DMS53 treated with DMSO at 0.1 percent for 48 hours (cell line): Measurements from ENCODE around the gene CELSR2.

ENCODE experiments used
- DNase-seq: peaks from one replicate; lab custom pipeline; 2025; ENCODE audit not compliant: unreplicated experiment; lab: John Stamatoyannopoulos, UW

The CELSR2 gene

DNA sequence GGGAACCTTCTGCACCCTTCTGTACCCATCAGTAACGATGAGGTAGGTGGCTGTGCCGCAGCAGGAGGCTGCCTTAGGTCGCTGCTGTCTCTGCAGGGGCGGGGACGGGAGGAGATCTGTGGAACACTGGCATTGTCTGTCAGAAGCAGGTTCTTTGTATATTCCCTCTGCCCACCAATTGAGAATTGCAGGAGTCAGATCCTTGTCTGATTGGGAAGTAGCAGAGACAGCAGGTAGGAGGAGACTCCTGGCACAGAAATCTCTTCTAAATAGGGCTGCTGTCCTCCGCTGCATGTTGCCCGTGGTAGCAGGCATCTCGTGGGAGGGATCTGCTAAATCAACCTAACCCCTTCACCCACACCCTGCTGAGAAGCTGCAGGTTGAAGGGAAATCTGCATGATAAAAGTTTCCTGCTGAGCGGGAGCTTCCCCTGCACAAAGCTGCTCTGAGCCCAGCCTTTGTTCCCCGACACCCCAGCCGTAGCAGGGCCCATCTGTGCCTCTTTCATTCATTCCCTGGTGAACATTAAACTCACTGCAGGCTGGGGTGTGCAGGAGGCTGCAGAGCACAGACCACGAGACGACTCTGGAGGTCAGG, 19.7 kb upstream of the CELSR2 start:
- DNase-seq = no peak

DNA sequence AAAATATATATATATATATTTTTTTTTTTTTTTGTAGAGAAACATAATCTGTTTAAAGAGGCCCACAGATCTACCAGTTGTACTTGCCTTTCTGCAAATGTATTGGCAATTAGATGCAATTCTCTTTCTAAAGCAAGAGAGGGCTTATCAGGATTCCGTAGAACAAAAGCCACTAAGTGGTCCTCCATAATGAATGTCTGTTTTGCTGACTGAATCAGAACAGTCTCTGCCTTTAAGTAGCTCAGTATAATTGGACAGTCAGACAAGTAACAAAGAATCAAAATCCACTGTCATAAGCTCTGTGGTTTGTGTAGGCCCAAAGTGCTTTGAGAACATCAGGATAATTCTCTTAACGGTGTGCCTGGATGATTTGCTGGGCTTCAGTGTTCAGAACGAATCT, 18.3 kb upstream of the CELSR2 start:
- DNase-seq = no peak

DNA sequence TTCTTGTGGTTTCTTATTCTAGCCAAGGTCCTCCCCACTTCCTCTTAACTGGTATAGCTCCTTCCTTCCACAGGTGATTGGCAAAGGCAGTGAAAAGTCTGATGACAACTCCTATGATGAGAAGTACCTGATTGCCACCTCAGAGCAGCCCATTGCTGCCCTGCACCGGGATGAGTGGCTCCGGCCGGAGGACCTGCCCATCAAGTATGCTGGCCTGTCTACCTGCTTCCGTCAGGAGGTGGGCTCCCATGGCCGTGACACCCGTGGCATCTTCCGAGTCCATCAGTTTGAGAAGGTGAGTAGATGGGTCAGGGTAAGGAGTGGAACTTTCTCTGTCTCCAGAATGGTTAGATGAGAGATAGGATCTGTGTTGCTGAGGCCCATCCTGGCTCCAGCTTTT, 14.2 kb upstream of the CELSR2 start:
- no peak for DNase-seq

DNA sequence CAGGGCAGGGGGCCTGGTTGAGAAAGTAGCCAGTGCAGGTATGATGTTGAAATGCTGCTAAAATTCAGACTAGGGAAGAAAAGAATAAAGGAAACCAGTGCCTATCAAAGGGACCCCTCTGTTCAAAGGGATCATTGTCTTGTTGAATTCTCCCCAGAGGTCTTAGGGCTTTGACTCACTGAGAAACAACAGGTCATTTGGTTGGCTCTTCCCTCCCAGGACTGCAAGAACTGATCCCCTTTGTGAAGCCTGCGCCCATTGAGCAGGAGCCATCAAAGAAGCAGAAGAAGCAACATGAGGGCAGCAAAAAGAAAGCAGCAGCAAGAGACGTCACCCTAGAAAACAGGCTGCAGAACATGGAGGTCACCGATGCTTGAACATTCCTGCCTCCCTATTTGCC, 11.8 kb upstream of the CELSR2 start:
- DNase-seq = no peak

DNA sequence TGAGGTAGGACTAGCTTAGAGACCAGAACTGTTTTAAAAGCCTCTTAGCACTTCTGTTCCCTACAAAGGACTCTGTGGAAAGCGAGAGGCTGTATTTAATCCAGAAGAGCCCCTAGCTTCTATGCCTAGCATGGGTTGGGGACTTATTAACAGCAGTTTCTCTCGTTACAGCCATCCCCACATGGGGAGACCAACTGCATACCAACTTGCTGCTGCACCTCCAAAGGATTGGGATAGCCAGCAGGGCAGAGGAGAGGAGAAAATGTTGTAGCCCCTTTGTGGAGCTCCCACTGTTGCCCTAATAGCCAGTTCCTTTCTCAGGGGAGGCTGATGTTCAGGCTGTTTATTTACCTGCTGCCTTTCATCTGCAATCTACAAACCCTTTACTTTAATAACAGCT, 11.0 kb upstream of the CELSR2 start:
- DNase-seq = no peak

DNA sequence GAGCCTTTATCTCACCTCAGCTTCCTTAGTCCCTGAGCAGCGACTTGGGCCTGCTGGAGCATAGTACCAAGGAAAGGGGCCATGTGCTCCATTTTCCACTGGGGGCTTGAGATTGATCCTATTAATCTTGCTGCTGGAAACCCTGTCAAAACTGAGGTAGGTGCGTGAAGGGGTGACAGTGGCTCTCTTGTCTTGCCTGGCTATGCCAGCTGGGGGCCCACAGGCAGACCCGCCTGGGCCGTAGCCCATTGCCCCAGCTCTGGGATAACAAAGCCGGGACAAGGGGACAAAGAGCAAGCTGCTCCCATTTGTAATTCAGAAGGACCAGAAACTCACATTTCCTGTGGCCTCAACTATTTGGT, 10.3 kb upstream of the CELSR2 start:
- DNase-seq = no peak

DNA sequence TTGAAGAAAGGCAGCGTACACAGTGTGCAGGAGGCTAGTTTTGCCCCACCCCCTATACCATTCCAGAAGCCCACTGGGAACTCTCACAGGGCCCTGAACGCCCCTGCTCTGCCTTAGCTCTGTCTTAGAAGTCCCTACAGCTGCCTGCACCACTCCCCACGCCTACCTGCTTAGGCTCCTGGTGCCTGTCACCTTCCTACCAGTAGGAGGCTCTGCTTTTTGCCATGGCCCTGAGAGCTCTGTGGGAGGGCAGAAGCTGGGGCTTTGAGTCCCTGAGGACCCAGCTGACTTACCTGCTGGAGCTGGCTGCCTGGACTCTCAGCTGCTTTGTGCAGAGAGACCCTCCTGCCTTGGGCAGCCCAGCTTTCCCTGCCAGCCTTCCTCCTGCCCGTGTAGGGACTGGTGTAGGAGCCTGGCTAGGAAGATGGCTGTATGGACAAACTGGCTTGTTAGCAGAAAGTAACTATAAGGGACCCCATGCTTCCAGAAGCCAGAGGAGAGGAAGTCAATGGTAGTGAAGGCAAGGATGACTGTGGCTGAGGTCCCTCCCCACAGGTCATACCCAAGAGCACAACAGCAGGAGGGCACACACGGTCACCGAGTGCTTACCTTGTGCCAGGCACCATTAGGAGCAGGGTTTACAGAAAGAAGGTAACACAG, 9.8 kb upstream of the CELSR2 start:
- DNase-seq = peak; percentile 32

DNA sequence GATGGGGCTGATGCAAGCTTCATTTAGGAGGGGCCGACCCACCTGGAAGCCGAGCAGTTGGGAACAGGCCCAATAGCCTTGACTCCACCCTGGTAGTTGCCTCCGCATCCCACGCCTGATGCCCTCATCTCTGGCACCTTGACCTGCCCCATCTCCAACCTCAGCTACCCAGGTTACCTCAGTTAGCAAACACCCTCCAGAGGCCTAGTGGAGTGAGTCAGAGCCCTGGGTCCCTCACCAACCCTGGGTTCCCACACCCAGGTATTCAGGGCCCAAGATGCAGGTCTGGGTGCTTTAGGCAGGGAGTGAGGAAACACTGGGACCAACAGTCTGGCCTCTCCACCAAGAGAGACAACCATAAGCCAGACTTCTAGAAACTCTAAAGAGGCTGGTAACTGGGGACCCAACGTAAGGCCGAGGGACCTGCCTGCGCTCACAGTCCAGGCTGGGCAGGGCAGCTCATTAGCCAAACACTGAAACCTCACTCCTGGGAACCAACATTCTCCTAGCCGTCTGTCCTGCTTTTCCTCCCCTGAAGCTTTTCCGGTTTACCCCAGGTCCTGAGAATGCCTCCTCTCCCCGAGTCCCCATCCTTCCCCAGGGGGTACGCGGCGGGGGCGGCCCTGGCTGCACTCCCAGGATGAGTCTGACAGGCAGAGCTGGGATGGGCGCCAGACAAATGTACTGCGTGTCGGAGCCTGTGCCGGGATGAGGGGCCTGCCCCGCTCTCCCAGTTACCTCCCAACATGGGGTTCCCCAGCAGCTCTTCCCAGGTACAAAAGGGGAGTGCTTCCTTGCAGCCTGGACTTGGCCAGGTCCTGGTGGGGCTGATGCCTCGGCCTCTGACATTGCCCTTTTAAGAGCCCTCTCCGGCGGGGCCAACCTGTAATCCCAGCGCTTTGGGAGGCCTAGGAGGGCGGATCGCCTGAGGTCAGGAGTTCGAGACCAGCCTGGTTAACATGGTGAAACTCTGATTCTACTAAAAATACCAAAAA, 8.9 kb upstream of the CELSR2 start:
- peak; percentile 16 for DNase-seq

DNA sequence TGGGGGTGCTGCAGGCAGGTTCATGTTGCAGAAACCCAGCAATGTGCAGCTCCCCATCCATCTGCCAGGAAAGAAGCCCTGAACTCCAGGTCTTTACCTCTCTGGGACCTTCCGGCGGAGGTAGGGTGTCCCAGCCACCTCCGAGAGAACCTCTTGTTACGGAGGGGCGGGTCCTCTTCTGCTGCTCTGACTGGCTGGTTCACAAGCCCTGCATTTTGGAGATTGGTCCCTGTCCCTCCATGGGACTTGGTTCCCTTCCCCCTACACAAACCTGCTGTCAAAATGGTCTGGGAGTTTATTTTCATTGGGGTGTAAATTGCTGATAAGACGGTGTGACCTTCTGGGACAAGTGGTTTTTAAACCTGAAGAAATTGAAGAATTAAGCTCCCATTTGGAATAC, 8.0 kb upstream of the CELSR2 start:
- no peak for DNase-seq

DNA sequence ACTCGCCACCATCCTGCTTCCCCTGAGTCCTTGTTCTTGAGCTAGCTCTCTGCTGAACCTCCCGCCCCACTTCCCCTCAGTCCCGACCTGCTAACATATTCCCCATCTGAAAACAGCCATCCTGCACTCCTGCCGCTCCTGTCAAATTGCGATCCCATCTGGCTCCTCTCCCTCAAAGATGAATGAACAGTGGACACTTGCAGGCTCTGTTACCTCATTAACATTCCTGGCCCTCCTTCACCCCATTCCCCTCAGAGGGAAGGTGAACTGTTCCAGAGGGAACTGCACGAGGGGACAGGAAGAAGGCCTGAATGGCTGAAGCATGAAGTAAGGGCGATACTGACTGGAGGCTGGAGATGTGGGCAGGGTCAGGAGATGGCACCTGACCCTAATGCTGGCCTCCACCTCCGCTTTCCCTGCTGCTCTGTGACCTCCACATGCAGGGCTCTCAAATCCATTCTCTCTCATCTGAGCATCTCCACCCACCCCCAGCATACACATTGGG, 7.4 kb upstream of the CELSR2 start:
- DNase-seq = no peak

DNA sequence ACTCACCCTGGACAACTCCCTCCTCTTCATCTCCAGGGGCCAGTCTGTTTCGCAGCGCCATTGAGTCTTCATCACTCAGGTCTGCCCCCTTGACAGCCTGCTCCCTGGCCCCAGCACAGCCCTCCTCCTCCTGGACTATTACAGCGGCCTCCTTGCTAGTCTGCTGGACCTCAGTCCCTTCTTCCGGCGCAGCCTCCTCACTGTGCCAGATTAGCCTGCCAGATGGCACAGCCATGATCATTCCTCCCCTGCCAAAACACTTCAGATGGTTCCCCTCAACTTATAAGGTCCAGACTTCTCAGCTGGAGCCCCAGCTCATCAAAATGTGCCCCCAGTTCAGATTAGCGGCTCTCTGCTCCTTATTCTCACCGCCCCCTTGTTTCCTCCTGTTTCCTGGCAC, 7.0 kb upstream of the CELSR2 start:
- DNase-seq = no peak

DNA sequence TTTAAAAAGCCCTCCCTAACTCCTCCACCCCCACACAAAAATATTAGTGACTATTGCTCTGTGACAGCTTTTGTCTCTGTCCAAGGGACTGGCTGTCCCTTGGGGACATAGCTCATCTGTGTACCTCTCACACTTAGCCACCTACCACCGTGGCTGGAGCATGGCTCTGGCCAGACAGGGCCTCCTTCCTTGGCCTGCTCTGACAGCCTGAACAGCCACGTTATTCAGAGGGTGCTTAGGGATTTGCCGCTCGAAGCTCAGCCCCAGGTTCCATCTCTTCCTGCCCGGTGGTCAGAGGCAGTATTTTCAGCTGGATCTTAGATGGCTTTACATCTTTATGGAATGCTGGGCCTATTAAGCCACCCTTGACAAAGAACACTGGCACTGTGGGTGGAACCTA, 6.1 kb upstream of the CELSR2 start:
- DNase-seq = no peak

DNA sequence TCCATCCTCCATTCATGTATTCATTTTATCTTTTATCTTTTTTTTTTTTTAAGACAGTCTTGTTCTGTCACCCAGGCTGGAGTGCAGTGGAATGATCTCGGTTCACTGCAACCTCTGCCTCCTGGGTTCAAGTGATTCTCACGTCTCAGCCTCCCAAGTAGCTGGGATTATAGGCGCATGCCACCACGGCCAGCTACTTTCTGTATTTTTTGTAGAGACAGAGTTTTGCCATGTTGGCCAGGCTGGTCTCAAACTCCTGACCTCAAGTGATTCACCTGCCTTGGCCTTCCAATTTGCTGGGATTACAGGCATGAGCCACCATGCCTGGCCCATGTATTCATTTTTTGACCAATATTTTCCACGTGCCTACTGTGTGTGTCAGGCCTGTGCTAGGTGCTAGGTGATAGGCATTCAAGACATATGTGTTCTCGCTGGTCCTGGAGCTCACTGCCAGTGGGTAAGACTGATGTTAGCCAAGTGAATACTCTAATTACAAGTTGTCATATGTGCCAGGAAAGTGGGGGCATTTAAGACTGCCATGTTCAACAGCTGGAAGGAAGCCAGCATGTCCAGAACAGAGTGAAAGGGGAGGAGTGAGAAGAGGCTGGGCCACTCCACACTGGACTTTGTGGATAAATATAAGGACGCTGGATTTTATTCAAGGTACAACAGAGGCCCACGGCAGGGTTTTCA, 5.3 kb upstream of the CELSR2 start:
- no peak for DNase-seq

DNA sequence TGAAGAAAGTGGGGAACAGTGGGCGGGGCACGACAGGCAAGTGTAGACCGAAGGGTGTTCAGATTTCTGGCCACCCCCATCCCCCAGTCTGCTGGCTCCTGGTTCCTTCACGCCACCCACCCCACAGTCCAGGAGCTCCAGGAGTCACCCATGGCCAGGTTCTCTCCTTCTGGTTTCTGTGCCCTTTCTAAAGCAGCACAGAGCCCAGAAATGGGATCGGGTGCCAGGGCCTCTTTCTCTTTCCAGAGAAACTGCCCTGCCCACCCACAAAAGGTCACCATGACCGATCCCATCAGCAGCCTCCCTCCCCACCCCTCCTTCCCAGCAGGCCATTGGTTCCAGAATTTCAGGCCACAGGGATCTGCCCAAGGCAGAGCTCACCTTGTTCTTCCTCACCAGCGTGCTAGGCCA, 3.2 kb upstream of the CELSR2 start:
- DNase-seq = no peak

DNA sequence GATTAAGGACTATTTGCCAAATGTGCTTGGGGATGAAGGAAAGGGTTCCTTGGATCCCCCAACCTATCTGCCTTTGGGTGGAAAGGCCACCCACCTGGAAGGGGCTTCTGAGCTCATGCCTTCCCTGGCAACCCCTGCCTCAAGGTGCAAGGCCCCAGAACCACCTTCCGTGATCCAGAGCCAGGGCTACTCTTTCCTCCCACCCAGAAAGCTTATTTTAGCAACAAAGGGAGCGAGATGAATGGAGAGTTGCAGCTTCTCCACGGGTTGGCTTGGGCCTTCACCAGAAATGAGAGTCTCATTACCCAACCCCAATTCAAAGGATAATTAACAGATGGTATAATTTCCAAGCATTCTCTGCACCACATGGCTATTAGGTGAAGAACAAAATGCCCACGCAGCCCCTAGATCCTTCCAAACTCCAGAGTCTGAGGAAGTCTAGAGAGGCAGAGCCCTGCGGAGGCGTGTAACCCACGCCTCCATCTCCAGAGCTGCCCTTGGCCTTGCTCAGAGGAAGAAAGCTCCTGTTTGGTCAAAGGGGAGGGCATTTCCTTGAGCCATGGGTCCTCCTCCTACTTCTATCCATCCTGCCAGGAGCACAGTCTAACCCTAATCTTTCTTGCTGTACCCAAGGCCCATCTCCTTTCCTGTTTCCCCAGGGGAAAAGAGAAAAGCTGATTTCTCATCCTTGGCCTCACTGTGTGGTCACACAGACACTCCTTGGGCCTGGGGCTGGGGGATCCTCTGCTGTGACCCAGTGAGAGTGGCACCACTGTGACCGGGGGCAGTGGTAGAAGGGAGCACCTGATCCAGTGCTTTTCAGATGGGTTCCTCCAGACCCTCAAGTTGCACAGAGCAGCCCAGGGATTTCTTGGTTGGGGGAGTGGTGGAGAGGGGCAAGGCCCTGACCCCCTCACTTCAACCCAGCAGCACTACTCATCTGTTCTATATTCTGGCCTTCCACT, 1.7 kb upstream of the CELSR2 start:
- no peak for DNase-seq

DNA sequence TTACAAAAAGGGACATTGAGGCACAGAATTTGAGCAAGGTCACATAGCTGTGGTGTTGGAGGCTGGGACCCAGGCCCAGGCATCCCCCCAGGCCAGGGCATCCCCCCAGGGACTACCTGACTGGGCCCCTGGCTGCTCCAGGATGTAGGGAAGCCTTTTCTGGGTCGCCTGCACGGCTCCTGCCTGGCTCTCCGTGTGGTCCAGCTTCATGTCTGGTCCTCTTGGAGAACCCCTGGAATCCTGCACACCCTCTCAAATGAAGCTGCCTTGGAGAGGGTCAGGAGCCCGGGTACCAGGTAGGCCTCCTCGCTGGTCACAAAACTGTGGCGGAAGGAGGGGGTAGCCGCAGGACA, 919 bp upstream of the CELSR2 start:
- DNase-seq = no peak

DNA sequence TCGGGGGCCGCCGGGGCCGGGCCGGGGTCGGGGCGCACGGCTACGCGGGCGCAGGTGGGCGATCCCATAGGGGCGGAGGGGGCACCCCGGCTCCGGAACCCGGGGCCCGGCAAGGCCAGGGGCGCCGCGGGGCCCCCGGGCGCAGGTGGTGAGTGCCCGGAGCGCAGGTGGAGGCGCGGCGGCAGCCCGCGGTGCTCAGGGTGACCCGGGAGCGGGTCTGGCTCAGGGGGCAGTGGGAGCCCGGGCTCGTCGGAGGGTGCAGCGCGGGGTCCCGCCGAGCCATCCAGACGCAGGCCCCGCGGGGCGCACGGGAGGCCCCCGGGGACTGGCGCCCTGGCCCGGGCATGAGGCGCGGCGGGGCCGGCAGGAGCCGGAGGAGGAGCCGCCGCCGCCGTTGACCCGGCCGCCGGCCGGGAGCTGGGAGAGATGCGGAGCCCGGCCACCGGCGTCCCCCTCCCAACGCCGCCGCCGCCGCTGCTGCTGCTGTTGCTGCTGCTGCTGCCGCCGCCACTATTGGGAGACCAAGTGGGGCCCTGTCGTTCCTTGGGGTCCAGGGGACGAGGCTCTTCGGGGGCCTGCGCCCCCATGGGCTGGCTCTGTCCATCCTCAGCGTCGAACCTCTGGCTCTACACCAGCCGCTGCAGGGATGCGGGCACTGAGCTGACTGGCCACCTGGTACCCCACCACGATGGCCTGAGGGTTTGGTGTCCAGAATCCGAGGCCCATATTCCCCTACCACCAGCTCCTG, 489 bp downstream of the CELSR2 start:
- DNase-seq = no peak

DNA sequence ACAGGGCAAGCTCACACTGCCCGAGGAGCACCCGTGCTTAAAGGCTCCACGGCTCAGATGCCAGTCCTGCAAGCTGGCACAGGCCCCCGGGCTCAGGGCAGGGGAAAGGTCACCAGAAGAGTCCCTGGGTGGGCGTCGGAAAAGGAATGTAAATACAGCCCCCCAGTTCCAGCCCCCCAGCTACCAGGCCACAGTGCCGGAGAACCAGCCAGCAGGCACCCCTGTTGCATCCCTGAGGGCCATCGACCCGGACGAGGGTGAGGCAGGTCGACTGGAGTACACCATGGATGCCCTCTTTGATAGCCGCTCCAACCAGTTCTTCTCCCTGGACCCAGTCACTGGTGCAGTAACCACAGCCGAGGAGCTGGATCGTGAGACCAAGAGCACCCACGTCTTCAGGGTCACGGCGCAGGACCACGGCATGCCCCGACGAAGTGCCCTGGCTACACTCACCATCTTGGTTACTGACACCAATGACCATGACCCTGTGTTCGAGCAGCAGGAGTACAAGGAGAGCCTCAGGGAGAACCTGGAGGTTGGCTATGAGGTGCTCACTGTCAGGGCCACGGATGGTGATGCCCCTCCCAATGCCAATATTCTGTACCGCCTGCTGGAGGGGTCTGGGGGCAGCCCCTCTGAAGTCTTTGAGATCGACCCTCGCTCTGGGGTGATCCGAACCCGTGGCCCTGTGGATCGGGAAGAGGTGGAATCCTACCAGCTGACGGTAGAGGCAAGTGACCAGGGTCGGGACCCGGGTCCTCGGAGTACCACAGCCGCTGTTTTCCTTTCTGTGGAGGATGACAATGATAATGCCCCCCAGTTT, 1.3 kb downstream of the CELSR2 start:
- DNase-seq = no peak
